ENCODE results near the gene UBE2E2. TPM values are rescaled to one million over a fixed set of nuclear protein-coding genes. Genes with fewer than 3 reads are reported as not detected.

UBE2E2 gene
- total and polyA plus RNA-seq, 9 donors: 25.5 to 84.9 (median 38.5) TPM

GRCh38 chr3:23244324-23245041 lies 41.4 kb downstream of the UBE2E2 start:
- TF ChIP-seq CTCF (IDR thresholded peaks at IDR 0.05) (no peak), EP300 (IDR thresholded peaks at IDR 0.05) (no peak), POLR2A (IDR thresholded peaks at IDR 0.05) (no peak)
- Histone ChIP-seq H3K27ac (no peak overlapping the region), H3K9me3 (no peaks in the 10 kb centered on the region), H3K4me3 (no peak overlapping the region), H3K36me3 (no peaks in the 10 kb centered on the region), H3K27me3 (no peaks in the 10 kb centered on the region), H3K4me1 (ENCODE audit: insufficient read depth) (no peaks in the 10 kb centered on the region)
- intact Hi-C loops (cut with DNase I): no loop called here
- WGBS, 3 donors: 17 to 22% (median 19%) methylated on average over 2 of the region's 2 CpGs
- no peak for DNase-seq

GRCh38 chr3:23246651-23247050 lies 43.5 kb downstream of the UBE2E2 start:
- intact Hi-C loops (cut with DNase I): no loop called here
- H3K4me3 ChIP-seq: no peak overlapping the region
- no peaks in the 10 kb centered on the region for H3K36me3 ChIP-seq

GRCh38 chr3:23248594-23249131 lies 45.5 kb downstream of the UBE2E2 start:
- Histone ChIP-seq H3K4me1 (ENCODE audit: insufficient read depth) (no peaks in the 10 kb centered on the region), H3K27ac (no peak overlapping the region), H3K9me3 (no peaks in the 10 kb centered on the region), H3K27me3 (no peaks in the 10 kb centered on the region), H3K36me3 (no peaks in the 10 kb centered on the region), H3K4me3 (no peak overlapping the region)
- no peak for DNase-seq
- intact Hi-C loops (cut with DNase I): no loop called here
- TF ChIP-seq EP300 (IDR thresholded peaks at IDR 0.05) (no peak), POLR2A (IDR thresholded peaks at IDR 0.05) (no peak), CTCF (IDR thresholded peaks at IDR 0.05) (no peak)
- WGBS, 3 donors: 86 to 88% (median 88%) methylated on average over 6 of the region's 6 CpGs

More at GRCh38 chr3:23246651-23247050, 43.5 kb downstream of the UBE2E2 start:
- 80 to 89% (median 83%) methylated on average over 3 of the region's 3 CpGs for WGBS, 3 donors
- TF ChIP-seq CTCF (IDR thresholded peaks at IDR 0.05): no peak
- TF ChIP-seq EP300 (IDR thresholded peaks at IDR 0.05): no peak
- no peak for TF ChIP-seq POLR2A (IDR thresholded peaks at IDR 0.05)
- Histone ChIP-seq H3K27me3 (no peaks in the 10 kb centered on the region), H3K4me1 (ENCODE audit: insufficient read depth) (no peaks in the 10 kb centered on the region), H3K27ac (no peak overlapping the region), H3K9me3 (no peaks in the 10 kb centered on the region)
- no peak for DNase-seq

GRCh38 chr3:23249961-23250360 lies 46.8 kb downstream of the UBE2E2 start:
- DNase-seq: no peak
- H3K27ac ChIP-seq: no peak overlapping the region
- no peaks in the 10 kb centered on the region for H3K36me3 ChIP-seq
- intact Hi-C loops (cut with DNase I): no loop called here
- H3K27me3 ChIP-seq: no peaks in the 10 kb centered on the region
- H3K9me3 ChIP-seq: no peaks in the 10 kb centered on the region
- H3K4me3 ChIP-seq: no peak overlapping the region
- 93 to 100% (median 97%) methylated on average over 1 of the region's 1 CpG for WGBS, 3 donors
- no peak for TF ChIP-seq POLR2A (IDR thresholded peaks at IDR 0.05)
- no peak for TF ChIP-seq CTCF (IDR thresholded peaks at IDR 0.05)
- TF ChIP-seq EP300 (IDR thresholded peaks at IDR 0.05): no peak
- H3K4me1 ChIP-seq (ENCODE audit: insufficient read depth): no peaks in the 10 kb centered on the region

All from ovary (tissue), 9 donors.